ENCODE data around the gene PTAR1. TPM values are rescaled to one million over a fixed set of nuclear protein-coding genes. Genes with fewer than 3 reads are reported as not detected.

Gene PTAR1
- total and polyA plus RNA-seq, 10 of the 15 experiments (the other 5 are each of a cell fraction or from before 2014, with no cell fraction given): 4.9 to 27.6 (median 14.2) TPM

- in situ Hi-C loops (cut with MboI) (no loop called here), intact Hi-C loops (cut with micrococcal nuclease; ENCODE audit: unreplicated experiment) (no loop called here)
- Histone ChIP-seq H3K4me2 (ENCODE audit: control insufficient read depth, insufficient read depth) (no peak overlapping the region), H4K20me1 (ENCODE audit: control insufficient read depth, insufficient read depth) (no peaks in the 10 kb centered on the region), H3K27me3 (replicated peaks in 1 of 2; ENCODE audit: control insufficient read depth in 2 of 2, insufficient read depth in 2 of 2, low read length in 1 of 2) (no peaks in the 10 kb centered on the region), H3K4me1 (ENCODE audit: control insufficient read depth, insufficient read depth, low read length) (no peaks in the 10 kb centered on the region), H3K79me2 (ENCODE audit: control insufficient read depth, insufficient read depth, low read length) (no peaks in the 10 kb centered on the region), H3K36me3 (ENCODE audit: control insufficient read depth in 2 of 2, insufficient read depth in 2 of 2, low read length in 1 of 2) (peaks cover 1 to 13% of the 10 kb centered on the region in 2 experiments; a peak in 2 of 4 replicates), H3K9ac (ENCODE audit: control insufficient read depth, insufficient read depth, low read length) (no peak overlapping the region), H3K9me3 (replicated peaks; ENCODE audit: control insufficient read depth, insufficient read depth, low read length) (no peaks in the 10 kb centered on the region), H2AFZ (ENCODE audit: control insufficient read depth, low read depth, low read length) (no peak overlapping the region), H3K4me3 (no peak overlapping the region), H3K27ac (ENCODE audit: control insufficient read depth, insufficient read depth) (no peak overlapping the region)
- no peak for DNase-seq (ENCODE audit: low read depth, low spot score)
- ChIA-PET POLR2A (no interaction called here), CTCF (interaction anchor here (1.3 kb wide), 1 partner anchor 15 kb away, joined by 4 read pairs; no protein-coding TSS in a partner anchor), RAD21 (ENCODE audit: unreplicated experiment) (no interaction called here), SMC1A (ENCODE audit: uncharacterized antibody, unreplicated experiment) (no interaction called here)
- FAIRE-seq: no peak
- no peak for TF ChIP-seq ZNF622 (IDR thresholded peaks at IDR 0.05)
- no peak for TF ChIP-seq BMI1 (IDR thresholded peaks at IDR 0.05; ENCODE audit: borderline replicate concordance)
- TF ChIP-seq RCOR1 (conservative IDR thresholded peaks at IDR 0.05; ENCODE audit: low read depth, low read length): no peak
- TF ChIP-seq MYB (IDR thresholded peaks at IDR 0.05; ENCODE audit: borderline replicate concordance, low read depth, low read length): no peak
- TF ChIP-seq MYC (IDR thresholded peaks at IDR 0.05; ENCODE audit: insufficient read depth, insufficient read length, insufficient replicate concordance, low read length, severe bottlenecking): no peak
- TF ChIP-seq PAX5 (IDR thresholded peaks at IDR 0.05; ENCODE audit: borderline replicate concordance, low read depth, low read length): no peak
- no peak for TF ChIP-seq EGR1 (IDR thresholded peaks at IDR 0.05; ENCODE audit: borderline replicate concordance in 1 of 2, low read depth in 2 of 2, low read length in 2 of 2)
- TF ChIP-seq CHD4 (IDR thresholded peaks at IDR 0.05): no peak
- no peak for TF ChIP-seq DPF2 (IDR thresholded peaks at IDR 0.05)
- no peak for TF ChIP-seq ETV6 (conservative IDR thresholded peaks at IDR 0.05 in 1 of 2, IDR thresholded peaks at IDR 0.05 in 1 of 2; ENCODE audit: borderline replicate concordance in 1 of 2, low read depth in 1 of 2)
- TF ChIP-seq RAD21 (IDR thresholded peaks at IDR 0.05; ENCODE audit: insufficient read depth, low read depth, low read length): no peak
- no peak for TF ChIP-seq CTCF (IDR thresholded peaks at IDR 0.05 in 2 of 3, conservative IDR thresholded peaks at IDR 0.05 in 1 of 3; ENCODE audit: control insufficient read depth in 2 of 3, extremely low read depth in 1 of 3, insufficient read depth in 1 of 3, low read depth in 3 of 3, low read length in 3 of 3)
- TF ChIP-seq, protein P1, sequence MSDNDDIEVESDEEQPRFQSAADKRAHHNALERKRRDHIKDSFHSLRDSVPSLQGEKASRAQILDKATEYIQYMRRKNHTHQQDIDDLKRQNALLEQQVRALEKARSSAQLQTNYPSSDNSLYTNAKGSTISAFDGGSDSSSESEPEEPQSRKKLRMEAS (IDR thresholded peaks at IDR 0.05; ENCODE audit: low read depth, low read length): no peak
- TF ChIP-seq NFIC (IDR thresholded peaks at IDR 0.05; ENCODE audit: low read depth, low read length): no peak
- no peak for TF ChIP-seq STAT3 (IDR thresholded peaks at IDR 0.05; ENCODE audit: low read depth, low read length)
- no peak for TF ChIP-seq NFYA (IDR thresholded peaks at IDR 0.05; ENCODE audit: borderline replicate concordance, low read depth, low read length)
- no peak for TF ChIP-seq SRF (IDR thresholded peaks at IDR 0.05; ENCODE audit: low read depth in 2 of 2, low read length in 2 of 2)
- TF ChIP-seq NBN (IDR thresholded peaks at IDR 0.05): no peak
- TF ChIP-seq RB1 (IDR thresholded peaks at IDR 0.05; ENCODE audit: borderline replicate concordance): no peak
- no peak for TF ChIP-seq STAT1 (conservative IDR thresholded peaks at IDR 0.05)
- no TSS peak for BruUV-seq (replicated peaks)
- no peak for ATAC-seq
- 96% methylated on average over 3 of the region's 3 CpGs for WGBS (ENCODE audit: insufficient coverage, insufficient replicate concordance, low lambda C conversion rate, missing lambda C conversion rate)
These were observed 40.4 kb downstream of the PTAR1 start for GRCh38 chr9:69719367-69719766.
